ENCODE results near the gene POLR3H.

The POLR3H gene

DNA sequence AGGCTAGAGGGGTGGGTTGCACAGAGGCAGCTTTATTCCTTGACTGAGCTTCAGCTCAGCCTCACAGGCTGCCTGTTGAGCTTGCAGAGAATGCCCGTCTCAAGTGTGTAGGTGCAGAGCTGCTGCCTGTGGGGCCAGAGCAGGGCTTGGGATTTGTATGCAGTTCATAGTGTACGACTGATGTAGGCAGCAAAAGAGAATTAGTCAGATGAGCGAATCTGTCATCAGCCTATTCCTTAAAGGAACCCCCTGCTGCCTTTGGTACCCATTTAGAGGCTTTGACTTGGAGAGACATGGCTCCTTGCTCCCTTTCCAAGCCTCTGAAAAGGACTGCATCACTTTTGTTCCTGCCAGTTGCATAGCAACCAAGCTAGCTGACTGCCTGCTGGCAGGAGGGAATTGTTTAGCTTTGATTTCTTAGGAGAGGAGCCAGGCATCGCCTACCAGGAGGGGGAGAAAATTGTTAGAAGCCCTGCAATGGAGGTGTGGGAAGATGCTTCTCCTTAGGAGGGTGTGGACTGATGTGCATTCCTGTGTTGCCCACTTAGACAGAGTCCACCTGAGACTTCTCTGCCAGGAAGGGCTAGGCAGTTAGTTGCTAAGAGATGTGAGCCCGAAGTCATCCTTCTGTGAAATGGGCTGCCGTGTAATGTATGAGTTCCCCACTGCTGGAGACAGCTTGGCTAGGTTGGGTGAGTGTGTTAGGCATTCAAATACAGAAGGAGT lies 64.4 kb downstream of the POLR3H start:
- Histone ChIP-seq H3K4me1 (ENCODE audit: insufficient read depth, low read length, poor library complexity, severe bottlenecking) (no peaks in the 10 kb centered on the region), H3K9me2 (replicated peaks; ENCODE audit: low read depth, low read length) (no peaks in the 10 kb centered on the region), H3K4me2 (ENCODE audit: low read depth, low read length, poor library complexity, severe bottlenecking) (no peak overlapping the region), H3K27me3 (ENCODE audit: insufficient read depth, low read length, poor library complexity, severe bottlenecking) (no peaks in the 10 kb centered on the region), H3F3A (ENCODE audit: low read depth) (no peaks in the 10 kb centered on the region), H3K9me3 (ENCODE audit: insufficient read depth, low read depth, low read length) (no peaks in the 10 kb centered on the region), H3K36me3 (ENCODE audit: insufficient read depth, low read length) (no peaks in the 10 kb centered on the region), H3K9ac (ENCODE audit: low read depth, low read length, poor library complexity, severe bottlenecking) (no peak overlapping the region), H4K20me1 (ENCODE audit: insufficient read depth, low read length, poor library complexity, severe bottlenecking) (peaks cover 8% of the 10 kb centered on the region), H3K79me2 (ENCODE audit: insufficient read depth, low read length) (peaks cover 83% of the 10 kb centered on the region), H2AFZ (ENCODE audit: low read length) (no peak overlapping the region), H3K4me3 (ENCODE audit: low read length, poor library complexity, severe bottlenecking) (no peak overlapping the region)
- no peak for TF ChIP-seq CTCF (conservative IDR thresholded peaks at IDR 0.05; ENCODE audit: low read length)
- no peak for TF ChIP-seq EZH2phosphoT487 (IDR thresholded peaks at IDR 0.05; ENCODE audit: borderline replicate concordance)

- no peaks in the 10 kb centered on the region for H3K36me3 ChIP-seq (ENCODE audit: insufficient read depth, low read length)
- no peak overlapping the region for H3K4me2 ChIP-seq (ENCODE audit: low read depth, low read length, poor library complexity, severe bottlenecking)
- peaks cover 8% of the 10 kb centered on the region for H4K20me1 ChIP-seq (ENCODE audit: insufficient read depth, low read length, poor library complexity, severe bottlenecking)
- H3K9me2 ChIP-seq (replicated peaks; ENCODE audit: low read depth, low read length), result no peaks in the 10 kb centered on the region
- H3K9me3 ChIP-seq (ENCODE audit: insufficient read depth, low read depth, low read length), result no peaks in the 10 kb centered on the region
- no peaks in the 10 kb centered on the region for H3F3A ChIP-seq (ENCODE audit: low read depth)
- TF ChIP-seq EZH2phosphoT487 (IDR thresholded peaks at IDR 0.05; ENCODE audit: borderline replicate concordance) (no peak), CTCF (conservative IDR thresholded peaks at IDR 0.05; ENCODE audit: low read length) (no peak)
- H3K27me3 ChIP-seq (ENCODE audit: insufficient read depth, low read length, poor library complexity, severe bottlenecking), result no peaks in the 10 kb centered on the region
- no peak overlapping the region for H3K4me3 ChIP-seq (ENCODE audit: low read length, poor library complexity, severe bottlenecking)
- no peak overlapping the region for H2AFZ ChIP-seq (ENCODE audit: low read length)
- no peak overlapping the region for H3K9ac ChIP-seq (ENCODE audit: low read depth, low read length, poor library complexity, severe bottlenecking)
- peaks cover 80% of the 10 kb centered on the region for H3K79me2 ChIP-seq (ENCODE audit: insufficient read depth, low read length)
- no peaks in the 10 kb centered on the region for H3K4me1 ChIP-seq (ENCODE audit: insufficient read depth, low read length, poor library complexity, severe bottlenecking)
These were observed 65.3 kb downstream of the POLR3H start for GRCh38 chr22:41478891-41479521.

DNA sequence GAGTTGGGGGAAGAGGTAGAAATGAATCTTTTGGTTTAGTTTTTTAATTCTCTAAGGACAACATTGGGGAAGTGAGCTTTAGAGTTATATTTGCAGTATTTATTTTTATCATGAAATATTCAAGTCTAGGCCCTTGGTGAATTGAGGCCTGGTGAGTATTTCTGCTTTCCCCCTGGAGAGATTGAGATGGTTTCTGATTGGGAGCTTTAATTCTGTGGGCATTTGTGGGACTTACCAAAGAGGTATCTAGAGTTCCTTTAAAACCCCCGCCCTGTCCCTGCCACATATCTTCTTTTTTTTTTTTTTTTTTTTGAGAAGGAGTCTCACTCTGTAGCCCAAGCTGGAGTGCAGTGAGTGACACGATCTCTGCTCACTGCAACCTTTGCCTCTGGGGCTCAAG lies 65.8 kb downstream of the POLR3H start:
- Histone ChIP-seq H3K9ac (ENCODE audit: low read depth, low read length, poor library complexity, severe bottlenecking) (no peak overlapping the region), H3K4me3 (ENCODE audit: low read length, poor library complexity, severe bottlenecking) (no peak overlapping the region), H2AFZ (ENCODE audit: low read length) (no peak overlapping the region), H3K4me1 (ENCODE audit: insufficient read depth, low read length, poor library complexity, severe bottlenecking) (peaks cover 5% of the 10 kb centered on the region), H3F3A (ENCODE audit: low read depth) (no peaks in the 10 kb centered on the region), H3K4me2 (ENCODE audit: low read depth, low read length, poor library complexity, severe bottlenecking) (no peak overlapping the region), H3K9me3 (ENCODE audit: insufficient read depth, low read depth, low read length) (no peaks in the 10 kb centered on the region), H3K27me3 (ENCODE audit: insufficient read depth, low read length, poor library complexity, severe bottlenecking) (no peaks in the 10 kb centered on the region), H4K20me1 (ENCODE audit: insufficient read depth, low read length, poor library complexity, severe bottlenecking) (peaks cover 8% of the 10 kb centered on the region), H3K36me3 (ENCODE audit: insufficient read depth, low read length) (no peaks in the 10 kb centered on the region), H3K9me2 (replicated peaks; ENCODE audit: low read depth, low read length) (no peaks in the 10 kb centered on the region), H3K79me2 (ENCODE audit: insufficient read depth, low read length) (peaks cover 84% of the 10 kb centered on the region)
- no peak for TF ChIP-seq CTCF (conservative IDR thresholded peaks at IDR 0.05; ENCODE audit: low read length)
- no peak for TF ChIP-seq EZH2phosphoT487 (IDR thresholded peaks at IDR 0.05; ENCODE audit: borderline replicate concordance)
